ENCODE measurements around the gene IL11RA.

The IL11RA gene

DNA sequence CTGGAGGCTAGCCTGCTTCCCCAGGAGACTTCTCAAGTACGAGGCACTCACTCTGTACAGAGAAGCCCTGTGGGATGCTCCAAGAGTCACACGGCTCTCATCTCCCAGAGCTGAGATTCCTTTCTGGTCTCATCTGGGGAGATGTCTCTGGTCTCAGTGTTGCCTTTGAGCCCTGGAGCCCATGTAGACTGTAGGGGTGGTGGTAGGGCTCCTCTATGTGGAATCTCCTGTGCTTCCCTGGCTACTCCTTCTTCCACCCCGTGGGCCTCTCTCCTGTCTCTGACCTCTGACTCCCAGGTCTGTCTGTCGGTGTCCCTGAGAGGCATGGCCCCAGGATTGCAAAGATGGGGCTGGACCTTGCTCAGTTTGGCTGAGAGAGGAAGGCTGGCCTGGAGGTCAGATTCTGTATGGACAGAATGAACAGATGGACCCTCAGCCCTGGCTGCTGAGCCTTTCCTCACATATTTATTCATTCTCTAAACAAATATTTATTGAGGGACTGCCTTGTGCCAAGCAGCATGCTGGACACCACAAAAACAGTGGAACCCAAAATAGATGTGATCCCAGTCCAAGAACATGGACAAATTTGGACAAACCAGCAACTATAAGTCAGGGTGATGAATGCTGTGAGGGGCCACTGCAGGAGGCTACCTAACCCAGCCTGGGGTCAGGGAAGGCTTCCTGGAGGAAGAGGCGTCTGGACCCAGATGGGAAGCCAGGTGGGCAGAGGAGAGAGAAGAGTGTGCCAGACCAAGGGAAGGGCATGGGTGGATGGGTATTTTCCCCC, 36.5 kb downstream of the IL11RA start:
- DNase-seq: no peak

DNA sequence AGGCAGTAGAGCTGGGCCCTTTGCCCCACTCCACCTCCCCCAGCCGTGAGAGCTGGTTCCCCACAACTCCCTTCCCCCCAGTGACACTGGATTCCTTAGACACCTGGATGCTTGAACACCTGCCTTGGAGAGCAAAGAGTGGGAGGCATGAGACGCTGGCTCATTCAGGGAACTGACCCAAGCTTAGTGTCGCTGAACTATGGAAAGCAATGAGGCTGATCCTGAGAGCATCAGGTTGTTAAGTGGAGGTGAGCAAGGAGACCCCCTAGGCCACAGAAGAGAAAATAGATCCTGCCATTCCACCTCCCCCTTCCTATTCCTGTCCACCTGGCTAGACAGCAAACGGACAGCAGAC, 37.1 kb downstream of the IL11RA start:
- DNase-seq: no peak

DNA sequence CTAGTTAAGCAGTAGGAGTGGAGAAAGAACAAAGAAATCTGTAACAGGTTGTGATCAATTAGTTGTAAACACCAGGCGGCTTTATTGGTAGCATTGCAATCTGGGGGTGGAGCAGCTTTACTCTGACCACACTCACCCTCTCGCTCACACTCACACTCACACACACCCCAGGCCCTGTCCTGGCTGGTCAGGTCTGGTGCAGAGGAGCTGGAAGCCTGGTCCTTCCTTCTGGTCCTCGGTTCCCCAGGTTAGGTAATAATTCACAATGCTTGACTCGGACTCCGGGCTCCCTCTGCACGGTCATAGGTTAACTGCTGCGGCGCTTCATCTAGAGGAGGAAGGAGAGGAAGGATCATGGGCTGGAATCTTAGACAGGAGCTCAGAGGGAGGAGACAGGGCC, 37.5 kb downstream of the IL11RA start:
- no peak for DNase-seq

DNA sequence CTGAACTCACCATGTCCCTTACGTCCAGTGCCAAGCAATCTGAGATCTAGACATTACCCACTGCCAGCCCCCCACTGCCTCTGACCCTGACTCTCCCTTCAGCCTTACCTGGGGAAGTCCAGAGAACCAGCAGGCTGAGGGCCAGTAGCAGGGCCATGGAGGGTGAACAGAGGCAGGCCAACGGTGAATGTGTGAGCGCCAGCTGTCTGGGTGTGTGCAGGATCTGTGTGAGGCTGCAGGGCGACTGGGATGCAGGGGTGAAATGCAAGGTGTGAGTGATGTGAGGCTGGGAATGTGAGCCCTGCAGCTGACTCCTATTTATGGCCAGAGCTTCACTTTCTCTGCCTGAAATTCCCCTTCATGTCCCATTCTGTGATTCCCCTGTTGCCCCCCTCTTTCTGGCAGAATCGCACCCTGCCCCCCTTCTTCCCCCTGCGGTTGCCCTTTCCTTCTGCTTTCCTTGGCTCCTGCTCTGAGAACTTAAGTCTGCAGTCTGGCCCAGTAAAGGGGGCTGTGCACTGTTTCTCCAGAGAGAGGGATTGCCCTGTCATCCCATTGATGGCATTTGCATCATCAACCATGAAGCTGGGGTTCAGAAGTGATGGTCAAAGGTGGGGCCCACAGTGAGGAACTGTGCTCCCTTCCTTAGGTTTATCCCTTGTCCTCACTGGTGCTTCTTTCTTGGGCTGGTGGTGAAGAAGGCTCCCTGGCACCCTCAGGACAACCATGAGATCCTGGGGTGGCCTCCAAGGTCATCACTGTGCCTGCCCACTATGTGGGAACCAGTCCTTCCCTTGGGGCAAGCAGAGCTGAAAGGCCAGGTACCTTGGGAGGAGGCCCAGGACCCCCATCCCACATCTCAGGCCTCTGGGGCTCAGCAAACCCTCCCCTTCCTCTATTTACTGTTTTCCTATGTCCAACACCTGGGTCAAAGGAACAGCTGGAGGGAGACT, 39.3 kb downstream of the IL11RA start, which contains the start of gene CCL19:
Gene CCL19, minus strand, starts transcription at position 294 of the 953 bp plus-strand sequence. Its CDS starts 137 bp downstream, at position 157.
- DNase-seq: no peak

DNA sequence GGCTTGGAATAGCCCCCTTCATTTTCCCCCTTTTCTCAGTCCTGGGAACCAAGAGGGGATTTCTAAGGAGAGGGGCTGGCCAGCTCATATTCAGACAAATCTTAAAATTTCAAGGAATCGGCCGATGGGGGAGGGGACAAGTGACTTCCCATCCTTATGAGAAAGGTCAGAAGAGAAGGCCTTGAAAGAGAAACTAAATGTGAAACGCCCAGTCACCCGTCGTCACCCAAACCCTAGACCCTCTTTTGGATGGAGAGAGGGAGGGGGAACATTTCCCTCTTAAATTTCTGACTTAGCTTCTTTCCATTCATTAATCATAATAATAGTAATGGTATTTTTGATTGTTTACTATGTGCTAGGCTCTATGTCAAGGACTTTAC, 39.9 kb downstream of the IL11RA start:
- no peak for DNase-seq

DNA sequence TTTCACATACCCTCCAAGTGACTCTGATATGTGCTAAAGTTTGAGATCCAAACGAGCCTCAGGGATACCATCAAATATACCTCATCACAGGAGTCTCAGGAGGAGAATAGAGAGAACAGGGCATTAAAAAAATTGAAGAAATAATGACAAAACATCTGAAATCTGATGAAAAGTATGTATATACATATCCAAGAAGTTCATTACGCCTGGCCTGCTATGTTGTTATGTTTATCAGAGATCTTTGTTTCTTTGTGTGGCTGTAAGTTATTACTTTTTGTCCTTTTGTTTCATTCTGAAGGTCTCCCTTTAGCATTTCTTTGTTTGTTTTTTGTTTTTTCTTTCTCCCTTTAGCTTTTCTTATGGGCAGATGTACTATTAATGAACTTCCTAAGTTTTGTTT, 41.6 kb downstream of the IL11RA start:
- DNase-seq: no peak

DNA sequence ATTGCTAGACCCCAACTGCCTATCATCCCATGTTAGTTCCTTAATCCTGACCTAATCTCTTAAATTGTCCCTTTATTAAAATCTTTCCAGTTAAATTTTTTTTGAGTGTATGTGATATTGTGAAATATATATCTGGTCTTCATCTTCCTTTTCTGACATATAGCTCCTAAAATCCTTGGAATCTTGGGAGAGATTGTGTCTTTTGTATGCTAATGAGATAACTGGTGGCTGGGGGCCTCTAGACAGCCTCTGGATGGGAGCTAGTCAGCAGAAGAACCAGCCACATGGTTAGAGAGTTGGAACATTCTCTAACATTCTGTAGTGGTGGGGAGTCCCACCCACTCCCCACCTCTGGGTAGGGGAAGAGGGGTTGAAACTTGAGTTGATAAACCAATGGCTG, 42.8 kb downstream of the IL11RA start:
- DNase-seq: no peak

DNA sequence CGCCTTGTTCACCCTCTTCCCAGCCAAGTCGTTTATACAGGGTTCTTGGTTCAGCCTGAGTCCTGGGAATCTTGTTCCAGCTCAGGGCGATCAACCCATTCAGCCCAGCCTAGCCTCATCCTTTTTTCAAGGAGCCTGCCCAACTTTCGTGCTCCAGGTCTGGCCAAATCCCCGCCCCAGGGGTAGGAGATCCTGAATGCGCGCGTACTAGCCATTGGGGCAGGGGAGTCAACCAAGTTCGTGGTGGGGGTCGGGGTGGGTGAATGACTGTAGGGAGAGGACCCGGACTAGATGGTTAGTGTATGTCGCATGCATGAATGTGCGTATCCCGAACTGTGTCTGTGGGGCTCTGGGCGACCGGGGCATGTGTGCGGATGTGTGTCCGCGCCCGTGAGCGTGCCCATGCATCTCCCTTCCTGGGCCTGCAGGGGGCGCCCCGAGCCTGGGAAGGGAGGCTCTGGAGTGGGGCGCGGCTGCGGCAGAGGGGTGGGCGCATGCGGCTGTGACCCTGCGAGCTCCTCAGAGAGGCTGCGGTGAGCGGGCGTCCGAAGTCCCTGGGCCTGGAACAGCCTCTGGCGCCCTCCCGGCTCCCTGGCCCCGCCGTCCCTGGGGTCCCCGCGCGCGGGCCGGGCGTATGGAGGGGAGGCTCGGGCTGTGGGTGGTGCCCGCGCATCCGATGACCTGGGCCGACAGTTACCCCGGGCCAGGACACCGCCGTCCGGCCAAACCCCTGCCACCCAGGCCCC, 49.2 kb downstream of the IL11RA start:
- peak; percentile 76 to 87 for DNase-seq

DNA sequence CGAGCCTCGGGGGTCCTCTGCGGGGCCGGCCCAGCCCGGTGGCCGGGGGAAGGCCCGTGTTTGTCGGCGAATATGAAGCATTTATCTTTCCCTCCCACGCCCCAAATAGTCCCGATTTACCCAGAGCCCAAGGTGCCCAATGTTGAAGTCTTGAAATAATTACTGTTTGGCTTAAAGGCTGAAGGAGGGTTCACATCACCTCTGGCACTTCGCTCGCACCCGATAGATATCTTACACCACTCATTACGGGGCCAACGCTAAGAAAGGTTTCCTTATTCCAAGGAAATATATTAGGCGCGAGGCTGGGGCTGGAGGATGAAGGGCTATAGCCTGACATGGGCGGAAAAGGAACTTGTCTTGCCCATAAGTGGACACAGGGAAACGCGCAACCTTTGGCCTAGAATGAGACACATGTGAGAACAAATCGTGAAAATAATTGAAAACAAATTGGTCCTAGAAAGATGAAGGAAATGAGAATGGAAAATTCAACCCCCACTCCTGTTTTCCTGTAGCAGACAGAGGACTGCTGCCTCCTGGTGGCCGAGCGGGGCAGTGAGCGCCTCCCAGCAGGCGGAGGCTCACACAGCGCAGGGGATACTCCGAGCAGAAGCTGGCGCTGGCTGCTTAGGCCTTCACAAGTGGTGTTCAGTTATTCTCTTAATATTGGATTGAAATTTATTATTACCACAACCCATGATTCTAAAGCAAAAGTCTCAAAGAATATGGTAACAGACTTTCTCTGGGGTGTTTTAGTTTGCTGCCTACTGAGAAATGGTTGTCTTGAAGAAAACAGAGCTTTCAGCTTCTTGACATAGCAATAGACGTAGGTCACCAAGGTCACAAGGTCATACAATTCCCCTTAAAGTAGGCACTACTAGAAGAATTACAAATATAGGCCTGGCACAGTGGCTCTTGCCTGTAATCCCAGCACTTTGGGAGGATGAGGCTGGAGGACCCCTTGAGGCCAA, 50.1 kb downstream of the IL11RA start:
- peak; percentile 84 to 85 for DNase-seq

DNA sequence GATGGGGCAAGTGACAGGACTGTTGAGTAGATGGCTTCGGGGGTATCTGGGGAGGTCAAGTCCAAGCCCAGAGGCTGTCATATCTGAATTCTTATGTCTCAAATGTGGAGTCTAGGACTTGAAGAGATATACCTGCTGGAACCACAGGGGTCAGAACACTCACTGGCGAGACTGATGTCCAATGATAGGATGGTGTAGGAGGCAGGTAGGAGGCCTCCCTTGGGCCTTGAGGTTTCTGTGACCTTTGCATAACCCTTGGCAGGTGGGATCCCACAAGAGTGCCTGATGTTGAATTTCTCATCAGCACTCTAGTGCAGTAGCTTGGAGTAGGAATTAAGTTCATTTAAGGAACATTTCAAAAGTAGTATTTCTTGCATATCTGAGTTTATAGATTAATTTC, 55.1 kb downstream of the IL11RA start:
- no peak for DNase-seq

DNA sequence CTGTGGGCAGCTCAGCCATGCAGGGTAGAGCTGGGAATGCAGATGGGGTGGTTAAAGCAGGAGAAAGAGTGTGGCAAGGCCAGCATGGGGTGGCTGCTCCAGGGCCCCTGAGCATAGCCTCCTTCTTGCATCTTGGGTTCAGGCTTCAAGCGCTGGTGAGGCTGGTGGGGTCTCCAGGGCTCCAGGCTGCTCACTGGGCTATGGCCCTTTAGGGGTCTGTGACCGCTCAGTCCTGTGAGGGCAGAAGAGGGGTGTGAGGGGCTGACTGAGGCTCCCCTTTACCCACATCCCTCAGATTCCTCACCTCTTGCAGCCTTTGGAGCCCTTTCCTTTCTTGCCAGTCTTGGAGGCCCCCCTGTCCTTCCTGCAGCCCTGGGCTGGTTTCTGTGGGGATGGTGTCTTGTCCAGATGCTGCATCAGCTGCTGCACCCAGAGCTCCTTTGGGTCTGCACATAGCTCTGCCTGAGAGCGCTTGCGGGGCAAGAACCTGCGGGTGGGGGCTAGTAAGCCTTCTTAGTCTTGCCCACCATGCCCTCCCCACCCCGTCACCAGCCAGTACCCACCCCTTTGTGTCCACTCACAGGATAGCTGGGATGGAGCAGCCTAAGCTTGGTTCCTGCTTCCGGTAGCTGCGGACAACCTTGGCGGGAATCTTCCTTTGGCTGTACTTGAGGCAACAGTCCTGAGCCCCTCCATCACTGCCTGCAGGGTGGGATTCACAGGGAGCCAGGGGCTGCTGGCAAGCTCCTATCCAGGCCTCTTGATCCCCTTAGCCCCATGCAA, 57.4 kb downstream of the IL11RA start:
- DNase-seq: no peak

DNA sequence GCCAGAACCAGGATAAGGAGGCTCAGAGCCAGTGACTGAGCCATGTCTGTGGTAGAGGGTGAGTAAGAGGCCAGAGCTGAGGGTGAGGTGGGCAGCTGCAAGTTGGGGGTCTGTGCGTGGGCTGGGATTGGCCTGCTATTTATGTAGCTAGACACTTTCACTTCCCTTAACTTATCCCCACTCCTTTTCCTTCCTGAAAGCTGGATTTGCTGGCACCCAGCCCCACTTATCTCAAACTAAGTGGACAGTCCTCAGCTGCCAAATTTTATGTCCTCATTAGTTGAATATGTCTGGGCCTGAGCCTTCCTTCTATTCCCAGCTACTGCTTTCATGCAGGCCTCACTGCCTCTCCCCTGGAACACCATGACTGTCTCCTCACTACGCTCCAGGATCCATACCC, 58.0 kb downstream of the IL11RA start, which contains the start of gene CCL21:
Gene CCL21, minus strand, starts transcription at position 114 of the 400 bp plus-strand sequence. Its CDS starts 70 bp downstream, at position 44.
- no peak for DNase-seq

All from stimulated activated CD4-positive, alpha-beta T cell treated with anti-CD3 and anti-CD28 coated beads, Interleukin-2, amount 100 ng/mL, for 48 hours (primary cell).